Measurements from ENCODE around the gene MT1H.
A peak's percentile ranks its signal among the peaks of the same experiment; 100 is the strongest.
"Not testable (repeated sequence)": the region's sequence is repeated elsewhere in the genome, so short reads cannot be mapped to it uniquely, and the experiment has no call there.

The MT1H gene

DNA sequence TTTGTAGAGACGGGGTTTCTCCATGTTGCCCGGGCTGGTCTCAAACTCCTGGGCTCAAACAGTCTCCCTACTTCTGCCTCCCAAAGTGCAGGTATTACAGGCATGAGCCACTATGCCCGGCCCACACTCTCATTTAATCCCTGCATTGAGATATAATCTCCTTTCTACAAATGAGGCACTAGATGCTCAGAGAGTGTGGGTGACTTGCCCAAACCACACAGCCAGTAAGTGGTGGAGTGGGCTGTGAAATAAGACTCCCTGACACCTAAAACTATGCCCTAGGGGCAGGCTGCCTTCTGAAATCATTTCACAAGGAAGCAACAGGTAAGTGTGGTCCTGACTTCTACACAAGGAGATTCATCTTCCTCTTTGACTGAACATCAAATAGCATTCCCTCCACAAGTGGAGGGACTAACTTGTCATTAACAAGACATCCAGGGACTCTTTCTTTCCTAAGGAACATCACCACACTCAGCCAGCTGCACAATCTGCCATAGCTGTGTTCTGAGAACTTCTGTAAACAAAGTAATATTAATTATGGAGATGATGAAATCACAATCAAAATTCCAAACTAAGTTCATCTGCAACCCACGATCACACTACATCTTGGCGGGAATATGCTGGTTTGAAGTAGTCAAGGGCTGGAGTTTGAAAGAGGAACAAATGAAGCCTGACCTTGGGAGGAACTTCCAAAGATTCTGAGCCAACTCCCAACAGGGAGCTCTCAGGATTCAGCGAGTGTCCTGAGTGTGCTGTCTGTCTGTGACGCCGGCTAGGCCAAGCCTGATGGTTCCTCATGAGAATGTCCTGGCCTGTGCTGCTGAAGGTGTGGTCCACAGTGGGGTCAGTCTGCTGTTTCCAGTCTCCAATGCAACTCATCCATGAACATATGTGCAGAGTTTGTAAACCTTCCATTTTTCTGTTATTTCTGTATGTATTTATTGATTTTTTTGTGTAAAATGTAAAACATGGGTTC is 4.0 kb upstream of the MT1H start:
- DNase-seq, result not testable (repeated sequence)

GRCh38 chr16:56667581-56668571 is 1.7 kb upstream of the MT1H start, which contains the start of gene MT1G:
MT1G (minus strand) TSS chr16:56668065; CDS start chr16:56667993, 72 bp downstream.
- DNase-seq, result no peak

- DNase-seq, result no peak
Observed at GRCh38 chr16:56669840-56670619, 416 bp downstream of the MT1H start.

DNA sequence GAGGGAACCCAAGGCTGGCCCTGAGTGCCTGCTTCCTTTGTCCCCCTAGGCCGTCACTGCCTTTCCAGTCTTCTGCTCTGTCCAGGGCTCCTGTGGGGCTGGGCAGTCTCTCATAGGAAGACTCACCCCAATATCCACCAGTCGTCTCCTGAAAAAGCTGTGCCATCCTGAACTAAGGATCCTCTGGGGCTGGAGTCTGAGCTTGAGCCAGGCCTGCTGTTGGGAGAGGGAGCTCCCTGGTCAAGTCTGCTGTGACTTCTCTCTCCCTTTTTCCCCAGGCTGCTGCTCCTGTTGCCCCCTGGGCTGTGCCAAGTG is 963 bp downstream of the MT1H start:
- DNase-seq, result no peak

GRCh38 chr16:56671691-56672090 is 2.1 kb downstream of the MT1H start:
- DNase-seq, result not testable (repeated sequence)

GRCh38 chr16:56672171-56672570 is 2.6 kb downstream of the MT1H start:
- not testable (repeated sequence) for DNase-seq

GRCh38 chr16:56672761-56673536 is 3.3 kb downstream of the MT1H start:
- DNase-seq, result no peak

- peak in 1 of 4 experiments; percentile 12 for DNase-seq
Observed at GRCh38 chr16:56673921-56674320, 4.3 kb downstream of the MT1H start.

GRCh38 chr16:56674570-56674969 is 5.0 kb downstream of the MT1H start:
- not testable (repeated sequence) for DNase-seq

GRCh38 chr16:56675685-56676210 is 6.1 kb downstream of the MT1H start:
- DNase-seq, result peak in 1 of 4 experiments; percentile 46

DNA sequence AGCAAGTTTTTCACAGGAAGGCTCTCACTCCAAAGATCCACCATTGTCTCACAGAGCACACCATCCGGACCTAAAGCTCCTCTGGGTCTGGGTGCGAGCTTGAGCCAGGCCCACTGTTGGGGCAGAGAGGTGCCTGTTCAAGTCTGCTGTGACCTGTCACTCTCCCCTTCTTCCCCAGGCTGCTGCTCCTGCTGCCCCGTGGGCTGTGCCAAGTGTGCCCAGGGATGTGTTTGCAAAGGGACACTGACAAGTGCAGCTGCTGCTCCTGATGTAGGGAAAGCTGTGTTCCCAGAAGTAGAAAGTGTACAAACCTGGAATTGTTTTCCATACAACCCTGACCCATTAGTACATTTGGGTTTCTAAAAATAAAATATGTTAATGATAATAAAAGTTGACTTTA is 7.9 kb downstream of the MT1H start:
- DNase-seq, result no peak

- DNase-seq, result no peak
Observed at GRCh38 chr16:56679078-56679730, 9.6 kb downstream of the MT1H start.

DNA sequence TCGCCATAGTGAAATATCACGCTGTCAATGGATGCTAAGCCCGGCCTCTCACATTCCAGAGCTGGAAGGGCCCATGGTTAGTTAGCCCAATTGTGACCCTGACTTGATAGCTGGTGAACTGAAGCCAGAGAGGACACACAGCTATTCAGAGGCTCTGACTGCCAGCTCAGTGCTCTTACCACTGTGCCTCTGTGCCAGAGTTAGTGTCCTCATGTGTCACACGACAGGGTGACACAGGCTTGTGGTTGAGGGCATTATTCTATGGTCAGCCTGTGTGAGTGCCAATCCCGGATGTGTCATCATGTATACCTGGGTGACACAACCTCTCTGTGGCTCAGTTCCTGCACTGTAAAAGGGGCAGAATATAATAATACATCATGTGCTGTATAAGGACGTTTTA is 10.2 kb downstream of the MT1H start:
- no peak for DNase-seq

- peak; percentile 60 to 81 (median 64) for DNase-seq
Observed at GRCh38 chr16:56681939-56682702, 12.5 kb downstream of the MT1H start, which contains the start of gene MT1X. MT1X (plus strand) TSS chr16:56682470; CDS start chr16:56682541, 71 bp downstream.

DNA sequence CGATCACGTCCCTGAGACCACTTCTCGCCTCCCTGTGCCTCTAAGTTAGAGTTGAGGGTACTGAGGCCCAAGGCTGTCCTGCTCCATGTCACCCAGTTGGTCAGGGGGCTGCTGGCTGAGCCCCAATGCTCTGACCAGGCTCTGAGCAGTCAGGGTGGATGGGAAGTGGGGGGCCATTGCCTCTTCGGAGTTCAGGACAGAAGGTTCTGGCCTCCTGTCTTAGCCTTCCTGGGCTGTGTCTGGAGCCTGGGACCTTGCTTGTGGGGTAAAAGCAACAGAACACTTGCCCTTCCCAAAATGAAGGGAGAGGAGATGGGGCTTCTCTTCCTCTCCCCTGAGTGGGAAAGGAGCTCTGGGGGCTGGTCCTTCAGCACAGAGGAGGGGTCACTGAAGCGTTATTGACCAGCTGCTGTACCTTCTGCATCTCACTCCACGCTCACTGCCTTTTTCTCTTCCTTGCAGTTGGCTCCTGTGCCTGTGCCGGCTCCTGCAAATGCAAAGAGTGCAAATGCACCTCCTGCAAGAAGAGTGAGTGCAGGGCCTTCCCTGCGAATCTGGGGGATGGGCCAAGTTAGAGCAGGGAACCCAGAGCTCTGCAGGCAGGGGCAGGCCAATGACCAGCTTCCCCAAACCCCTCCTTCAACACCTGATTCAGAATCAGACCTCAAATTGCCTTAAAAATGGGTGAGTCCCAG is 13.2 kb downstream of the MT1H start:
- DNase-seq, result no peak

DNA sequence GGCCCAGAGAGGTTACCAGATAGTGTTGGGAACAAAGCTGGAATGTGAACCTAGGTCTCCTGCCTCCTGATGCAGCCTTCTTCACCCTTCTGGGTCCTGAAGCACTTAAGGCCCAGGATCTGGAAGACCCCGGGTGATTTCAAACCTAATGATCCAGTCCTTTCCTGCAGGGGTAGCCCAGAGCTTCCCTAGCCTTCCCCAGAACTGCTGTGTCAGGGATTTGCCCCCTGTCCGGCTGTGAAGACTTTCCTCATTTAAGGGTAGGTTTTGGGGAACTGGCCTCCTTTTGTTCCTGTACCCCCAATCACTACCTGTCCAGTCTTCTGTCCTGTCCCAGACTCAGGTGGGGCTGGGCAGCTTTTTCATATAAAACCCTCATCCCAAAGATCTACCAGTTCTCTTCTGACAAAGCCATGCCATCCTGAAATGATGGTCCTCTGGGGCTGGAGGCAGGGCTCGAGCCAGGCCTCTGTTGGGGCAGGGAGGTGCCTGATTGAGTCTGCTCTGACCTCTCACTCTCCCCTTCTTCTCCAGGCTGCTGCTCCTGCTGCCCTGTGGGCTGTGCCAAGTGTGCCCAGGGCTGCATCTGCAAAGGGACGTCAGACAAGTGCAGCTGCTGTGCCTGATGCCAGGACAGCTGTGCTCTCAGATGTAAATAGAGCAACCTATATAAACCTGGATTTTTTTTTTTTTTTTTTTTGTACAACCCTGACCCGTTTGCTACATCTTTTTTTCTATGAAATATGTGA is 14.0 kb downstream of the MT1H start:
- DNase-seq, result no peak

DNA sequence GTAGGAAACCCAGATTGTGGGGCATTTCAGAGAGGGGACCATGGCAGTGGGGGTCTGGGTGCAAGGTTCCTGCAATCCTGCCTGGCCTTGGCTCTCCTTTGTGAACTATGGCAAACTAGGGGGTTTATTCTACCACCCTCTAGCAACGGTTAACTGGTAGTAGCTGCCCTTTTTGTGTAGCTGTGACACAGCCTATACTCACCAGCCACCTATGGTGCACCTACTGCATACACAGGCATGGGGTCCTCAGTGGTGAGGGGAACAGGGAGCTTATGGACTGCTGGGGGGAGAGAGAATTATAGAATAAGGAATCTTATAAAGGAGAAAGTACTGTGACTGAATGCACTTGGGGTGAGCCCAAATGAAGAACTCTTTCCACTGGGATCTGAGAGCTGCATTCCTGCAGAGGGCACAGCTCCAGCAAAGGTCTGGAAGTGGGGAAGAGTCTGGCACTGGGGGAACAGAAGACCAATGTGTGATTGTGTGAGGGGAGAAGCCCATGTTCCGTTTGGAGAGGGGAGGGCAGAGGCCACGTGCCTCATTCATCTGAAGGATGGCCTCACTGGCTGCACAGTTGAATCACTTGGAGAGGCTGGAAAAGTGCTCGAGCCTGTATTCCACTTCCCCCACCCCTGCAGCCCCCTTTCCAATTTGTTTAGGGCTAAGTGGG is 14.8 kb downstream of the MT1H start:
- DNase-seq, result no peak

All from activated naive CD4-positive, alpha-beta T cell (primary cell).